GM12878 (cell line): ENCODE measurements around the gene AVEN. TPM values are rescaled to one million over a fixed set of nuclear protein-coding genes. Genes with fewer than 3 reads are reported as not detected.

Source experiments
- ATAC-seq: fragments of 200-7000 bp; cut with Tn5 transposase; 3 replicates; pipeline ENCODE4 v1.9.1; 2020; ENCODE audit warnings: mild to moderate bottlenecking, moderate library complexity
- BruUV-seq: library from RNA; stranded (reverse); fragments of 400-500 nt; replicated peaks from 2 replicates; lab custom pipeline; 2021; lab: Mats Ljungman, UMichigan
- CTCF ChIA-PET: fragments of 300-600 bp; sonication (Branson Sonifier 250); formaldehyde crosslinking; extraction: SDS; loops from one replicate; lab custom pipeline; 2021; ENCODE audit warnings: inconsistent platforms; lab: Yijun Ruan, JAX
- POLR2A ChIA-PET: fragments of 350-600 bp; formaldehyde crosslinking; extraction: SDS; loops from one replicate; lab custom pipeline; 2021; ENCODE audit warnings: inconsistent platforms; lab: Charles Lee
- RAD21 ChIA-PET: fragments of 300-600 bp; sonication (Branson Sonifier 250); formaldehyde crosslinking; loops from one replicate; lab custom pipeline; 2023; ENCODE audit warnings: antibody characterized with exemption; ENCODE audit not compliant: unreplicated experiment; lab: Charles Lee
- SMC1A ChIA-PET: fragments of 300-600 bp; sonication (Branson Sonifier 250); formaldehyde crosslinking; loops from one replicate; lab custom pipeline; 2023; ENCODE audit not compliant: unreplicated experiment, uncharacterized antibody; lab: Charles Lee
- DNase-seq: peaks from one replicate; pipeline ENCODE4 v3.0.0-alpha.2; 2011; ENCODE audit warnings: low read depth, low spot score
- FAIRE-seq: peaks from 3 replicates; lab custom pipeline; 2011; peaks lifted over from hg19 to GRCh38; lab: Jason Lieb, UNC
- H2AFZ ChIP-seq: 2 replicates; pipeline ENCODE4 v1.6.0; 2011; ENCODE audit warnings: low read depth, low read length, control low read depth; ENCODE audit not compliant: control insufficient read depth
- H3K27ac ChIP-seq: 2 replicates; pipeline ENCODE4 v1.5.1; 2011; ENCODE audit warnings: control low read depth; ENCODE audit not compliant: control insufficient read depth, insufficient read depth
- H3K27me3 ChIP-seq, 2 experiments: replicated peaks in 1 of 2; 2 replicates each; pipeline versions ENCODE4 v1.6.0 to v1.6.1; 2011; ENCODE audit warnings: low read length in 1 of 2; ENCODE audit not compliant: control insufficient read depth in 2 of 2, insufficient read depth in 2 of 2
- H3K36me3 ChIP-seq, 2 experiments: 2 replicates each; pipeline ENCODE4 v1.5.1; 2011; ENCODE audit warnings: low read length in 1 of 2; ENCODE audit not compliant: control insufficient read depth in 2 of 2, insufficient read depth in 2 of 2
- H3K4me1 ChIP-seq: 2 replicates; pipeline ENCODE4 v1.6.1; 2011; ENCODE audit warnings: mild to moderate bottlenecking, low read length, moderate library complexity, mixed read lengths; ENCODE audit not compliant: control insufficient read depth, insufficient read depth
- H3K4me2 ChIP-seq: 2 replicates; pipeline ENCODE4 v1.6.0; 2011; ENCODE audit warnings: control low read depth; ENCODE audit not compliant: control insufficient read depth, insufficient read depth
- H3K4me3 ChIP-seq: fragments of 200-600 bp; sonication (generic); 2 replicates; pipeline ENCODE4 v1.5.1; 2016
- H3K79me2 ChIP-seq: 2 replicates; pipeline ENCODE4 v1.6.0; 2011; ENCODE audit warnings: low read length; ENCODE audit not compliant: control insufficient read depth, insufficient read depth
- H3K9ac ChIP-seq: 2 replicates; pipeline ENCODE4 v1.8.0; 2011; ENCODE audit warnings: low read length, control low read depth, mixed read lengths; ENCODE audit not compliant: control insufficient read depth, insufficient read depth
- H3K9me3 ChIP-seq: replicated peaks from 3 replicates; pipeline ENCODE4 v1.5.1; 2011; ENCODE audit warnings: mild to moderate bottlenecking, low read length; ENCODE audit not compliant: control insufficient read depth, insufficient read depth
- H4K20me1 ChIP-seq: 2 replicates; pipeline ENCODE4 v1.6.0; 2011; ENCODE audit not compliant: control insufficient read depth, insufficient read depth
- BACH1 ChIP-seq: fragments of 450-650 bp; IDR thresholded peaks from 2 replicates; pipeline ENCODE4 v1.6.1; 2017; ENCODE audit warnings: mild to moderate bottlenecking, borderline replicate concordance
- EED ChIP-seq: sonication (generic); IDR thresholded peaks from 2 replicates; pipeline ENCODE4 v1.6.1; 2016; ENCODE audit warnings: antibody characterized with exemption, low read depth
- MTA3 ChIP-seq: IDR thresholded peaks from 2 replicates; pipeline ENCODE4 v1.6.1; 2012; ENCODE audit warnings: low read length, inconsistent platforms, borderline replicate concordance
- NFYB ChIP-seq: IDR thresholded peaks from 2 replicates; pipeline ENCODE4 v1.6.1; 2011; ENCODE audit warnings: low read depth, mild to moderate bottlenecking, low read length, improper control_type of control experiment, moderate library complexity; ENCODE audit not compliant: insufficient read depth
- NR2C2 ChIP-seq: IDR thresholded peaks from 2 replicates; pipeline ENCODE4 v1.6.1; 2011; ENCODE audit warnings: borderline replicate concordance, low read depth; ENCODE audit not compliant: control insufficient read depth, insufficient read length
- NR2F1 ChIP-seq: fragments of 450-650 bp; conservative IDR thresholded peaks from 2 replicates; pipeline ENCODE4 v1.6.1; 2017; ENCODE audit warnings: mild to moderate bottlenecking
- RAD51 ChIP-seq: fragments of 450-650 bp; IDR thresholded peaks from 2 replicates; pipeline ENCODE4 v1.6.1; 2016; ENCODE audit warnings: moderate library complexity, mild to moderate bottlenecking, inconsistent platforms
- RB1 ChIP-seq: fragments of 450-650 bp; formaldehyde crosslinking; IDR thresholded peaks from 2 replicates; pipeline ENCODE4 v1.6.1; 2017; ENCODE audit warnings: mild to moderate bottlenecking, borderline replicate concordance
- SREBF1 ChIP-seq: IDR thresholded peaks from 2 replicates; pipeline ENCODE4 v1.6.1; 2012; ENCODE audit warnings: mild to moderate bottlenecking, low read length
- WGBS: methylation state at CpG from one replicate; pipeline ENCODE4 v1.1.6; 2016; ENCODE audit warnings: low lambda C conversion rate; ENCODE audit not compliant: insufficient replicate concordance, insufficient coverage; ENCODE audit errors: missing lambda C conversion rate; 5-methylcytosine and 5-hydroxymethylcytosine counted together
- in situ Hi-C: fragments of 300-500 bp; cut with MboI; formaldehyde crosslinking; loops from 9 replicates; pipeline ENCODE4 v1.14.3; 2018; ENCODE audit warnings: mixed read lengths
- intact Hi-C: fragments of 100-400 bp; cut with micrococcal nuclease; formaldehyde crosslinking; loops from one replicate; pipeline ENCODE4 v1.14.2; 2022; ENCODE audit not compliant: unreplicated experiment
- polyA plus RNA-seq, 11 experiments: library from polyadenylated mRNA; depleted of rRNA in 4 of 11; unstranded in 6 of 11; stranded (reverse) in 5 of 11; fragments of >200 nt; fragmentation: Nextera tagmentation in 4 of 11; fragmentation: Illumina TruSeq in 1 of 11; extraction: Ambion mirVana in 4 of 11; extraction: Trizol in 1 of 11; gene quantifications; 1 replicate in 1 of 11; 2 replicates in 10 of 11; pipeline versions ENCODE4 v1.2.1 to v1.2.3, GENCODE V29; 2011 to 2016; ENCODE audit warnings: inconsistent platforms in 2 of 11, missing spikeins in 2 of 11, low read depth in 1 of 11
- total RNA-seq, 4 experiments: library from RNA; depleted of rRNA in 3 of 4; stranded (reverse); fragments of >200 nt in 3 of 4; fragmentation: Illumina TruSeq in 1 of 4; extraction: Trizol in 1 of 4; gene quantifications; 2 replicates each; pipeline versions ENCODE4 v1.2.1 to v1.2.3, GENCODE V29; 2013 to 2021
- TF ChIP-seq, protein P1 (sequence below): IDR thresholded peaks from 2 replicates; pipeline ENCODE4 v1.6.1; 2012; ENCODE audit warnings: low read length, inconsistent platforms
- TF ChIP-seq, protein P2 (sequence below): fragments of 450-650 bp; IDR thresholded peaks from 2 replicates; pipeline ENCODE4 v1.6.1; 2016; ENCODE audit warnings: mild to moderate bottlenecking
- TF ChIP-seq, protein P3 (sequence below): fragments of 450-650 bp; IDR thresholded peaks from 2 replicates; pipeline ENCODE4 v1.6.1; 2018; ENCODE audit warnings: borderline replicate concordance, mild to moderate bottlenecking; ENCODE audit not compliant: partially characterized antibody
- TF ChIP-seq, protein P4 (sequence below): IDR thresholded peaks from 2 replicates; pipeline ENCODE4 v1.6.1; 2012; ENCODE audit warnings: low read depth, low read length, improper control_type of control experiment

Gene AVEN
- total and polyA plus RNA-seq, 10 of the 15 experiments (the other 5 are each of a cell fraction or from before 2014, with no cell fraction given) = 1.4 to 15.1 (median 10.5) TPM

DNA sequence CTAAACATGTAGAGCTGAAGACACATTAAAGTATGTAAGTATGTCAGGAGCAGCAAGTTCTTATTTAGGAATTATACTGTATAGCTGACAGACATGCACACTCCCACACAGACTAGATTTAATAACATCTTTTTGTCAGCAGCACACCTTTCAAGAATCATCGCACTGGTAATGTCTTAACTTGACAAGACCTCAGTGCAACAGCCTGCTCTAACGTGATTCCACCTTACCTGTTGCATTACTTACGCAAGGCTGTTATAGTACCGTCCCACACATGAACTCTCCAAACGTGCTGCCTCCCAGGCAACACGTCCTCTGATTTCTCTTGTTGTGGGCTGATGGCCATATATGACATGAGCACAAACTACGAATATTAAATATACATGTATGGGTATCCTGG is 58.8 kb downstream of the AVEN start:
- Histone ChIP-seq H2AFZ (no peak overlapping the region), H3K9ac (no peak overlapping the region), H3K27ac (no peak overlapping the region), H3K4me1 (no peaks in the 10 kb centered on the region), H3K4me2 (no peak overlapping the region), H3K79me2 (no peaks in the 10 kb centered on the region), H3K27me3 (no peaks in the 10 kb centered on the region), H3K4me3 (no peak overlapping the region), H3K9me3 (no peaks in the 10 kb centered on the region), H3K36me3 (no peaks in the 10 kb centered on the region), H4K20me1 (no peaks in the 10 kb centered on the region)
- SMC1A ChIA-PET = interaction anchor here (1.4 kb wide), 1 partner anchor 12 kb away, joined by 4 read pairs; the partner anchor contains the start of gene CHRM5
- no TSS peak for BruUV-seq
- POLR2A ChIA-PET = interaction anchor here (0.5 kb wide), 1 partner anchor 1072 kb away, joined by 7 read pairs; no protein-coding TSS in a partner anchor
- intact Hi-C loops (no loop called here), in situ Hi-C loops (no loop called here)
- 63% methylated on average over 7 of the region's 7 CpGs for WGBS
- RAD21 ChIA-PET = no interaction called here
- TF ChIP-seq NR2F1 = no peak
- TF ChIP-seq, protein P1, sequence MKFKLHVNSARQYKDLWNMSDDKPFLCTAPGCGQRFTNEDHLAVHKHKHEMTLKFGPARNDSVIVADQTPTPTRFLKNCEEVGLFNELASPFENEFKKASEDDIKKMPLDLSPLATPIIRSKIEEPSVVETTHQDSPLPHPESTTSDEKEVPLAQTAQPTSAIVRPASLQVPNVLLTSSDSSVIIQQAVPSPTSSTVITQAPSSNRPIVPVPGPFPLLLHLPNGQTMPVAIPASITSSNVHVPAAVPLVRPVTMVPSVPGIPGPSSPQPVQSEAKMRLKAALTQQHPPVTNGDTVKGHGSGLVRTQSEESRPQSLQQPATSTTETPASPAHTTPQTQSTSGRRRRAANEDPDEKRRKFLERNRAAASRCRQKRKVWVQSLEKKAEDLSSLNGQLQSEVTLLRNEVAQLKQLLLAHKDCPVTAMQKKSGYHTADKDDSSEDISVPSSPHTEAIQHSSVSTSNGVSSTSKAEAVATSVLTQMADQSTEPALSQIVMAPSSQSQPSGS = no peak
- TF ChIP-seq, protein P2, sequence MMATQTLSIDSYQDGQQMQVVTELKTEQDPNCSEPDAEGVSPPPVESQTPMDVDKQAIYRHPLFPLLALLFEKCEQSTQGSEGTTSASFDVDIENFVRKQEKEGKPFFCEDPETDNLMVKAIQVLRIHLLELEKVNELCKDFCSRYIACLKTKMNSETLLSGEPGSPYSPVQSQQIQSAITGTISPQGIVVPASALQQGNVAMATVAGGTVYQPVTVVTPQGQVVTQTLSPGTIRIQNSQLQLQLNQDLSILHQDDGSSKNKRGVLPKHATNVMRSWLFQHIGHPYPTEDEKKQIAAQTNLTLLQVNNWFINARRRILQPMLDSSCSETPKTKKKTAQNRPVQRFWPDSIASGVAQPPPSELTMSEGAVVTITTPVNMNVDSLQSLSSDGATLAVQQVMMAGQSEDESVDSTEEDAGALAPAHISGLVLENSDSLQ = no peak
- no peak for TF ChIP-seq RB1
- no peak for TF ChIP-seq BACH1
- TF ChIP-seq MTA3 = no peak
- TF ChIP-seq, protein P3, sequence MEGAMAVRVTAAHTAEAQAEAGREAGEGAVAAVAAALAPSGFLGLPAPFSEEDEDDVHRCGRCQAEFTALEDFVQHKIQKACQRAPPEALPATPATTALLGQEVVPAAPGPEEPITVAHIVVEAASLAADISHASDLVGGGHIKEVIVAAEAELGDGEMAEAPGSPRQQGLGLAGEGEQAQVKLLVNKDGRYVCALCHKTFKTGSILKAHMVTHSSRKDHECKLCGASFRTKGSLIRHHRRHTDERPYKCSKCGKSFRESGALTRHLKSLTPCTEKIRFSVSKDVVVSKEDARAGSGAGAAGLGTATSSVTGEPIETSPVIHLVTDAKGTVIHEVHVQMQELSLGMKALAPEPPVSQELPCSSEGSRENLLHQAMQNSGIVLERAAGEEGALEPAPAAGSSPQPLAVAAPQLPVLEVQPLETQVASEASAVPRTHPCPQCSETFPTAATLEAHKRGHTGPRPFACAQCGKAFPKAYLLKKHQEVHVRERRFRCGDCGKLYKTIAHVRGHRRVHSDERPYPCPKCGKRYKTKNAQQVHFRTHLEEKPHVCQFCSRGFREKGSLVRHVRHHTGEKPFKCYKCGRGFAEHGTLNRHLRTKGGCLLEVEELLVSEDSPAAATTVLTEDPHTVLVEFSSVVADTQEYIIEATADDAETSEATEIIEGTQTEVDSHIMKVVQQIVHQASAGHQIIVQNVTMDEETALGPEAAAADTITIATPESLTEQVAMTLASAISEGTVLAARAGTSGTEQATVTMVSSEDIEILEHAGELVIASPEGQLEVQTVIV = no peak
- TF ChIP-seq, protein P4, sequence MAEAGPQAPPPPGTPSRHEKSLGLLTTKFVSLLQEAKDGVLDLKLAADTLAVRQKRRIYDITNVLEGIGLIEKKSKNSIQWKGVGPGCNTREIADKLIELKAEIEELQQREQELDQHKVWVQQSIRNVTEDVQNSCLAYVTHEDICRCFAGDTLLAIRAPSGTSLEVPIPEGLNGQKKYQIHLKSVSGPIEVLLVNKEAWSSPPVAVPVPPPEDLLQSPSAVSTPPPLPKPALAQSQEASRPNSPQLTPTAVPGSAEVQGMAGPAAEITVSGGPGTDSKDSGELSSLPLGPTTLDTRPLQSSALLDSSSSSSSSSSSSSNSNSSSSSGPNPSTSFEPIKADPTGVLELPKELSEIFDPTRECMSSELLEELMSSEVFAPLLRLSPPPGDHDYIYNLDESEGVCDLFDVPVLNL = no peak
- no peak for TF ChIP-seq NR2C2
- no peak for TF ChIP-seq SREBF1
- TF ChIP-seq NFYB = no peak
- no peak for TF ChIP-seq RAD51
- TF ChIP-seq EED = no peak
- FAIRE-seq = no peak
- CTCF ChIA-PET = no interaction called here
- DNase-seq = no peak
- no peak for ATAC-seq
